8988T (cell line): ENCODE measurements around the gene CGNL1.

Experiments used
- DNase-seq: peaks from one replicate; pipeline ENCODE4 v3.0.0; 2011

The CGNL1 gene

DNA sequence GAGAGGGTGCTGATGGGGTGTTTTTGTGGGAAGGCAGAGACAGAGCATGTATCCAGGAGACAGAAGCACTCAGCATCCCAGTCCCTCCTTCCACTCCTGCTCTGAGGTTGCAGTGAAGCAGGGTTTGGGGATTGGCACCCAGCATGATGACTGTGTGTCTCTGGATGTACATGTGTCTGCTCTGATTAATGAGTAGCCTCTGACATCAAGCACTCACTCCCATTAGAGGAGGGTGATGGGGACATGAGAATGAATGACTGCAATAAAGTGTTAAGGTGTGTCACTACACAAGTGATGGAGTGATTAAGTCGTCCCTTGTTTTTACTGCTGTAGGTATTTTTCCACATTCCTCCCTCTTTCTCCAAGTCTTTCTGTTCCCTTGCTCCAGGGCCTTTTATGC is 205.8 kb downstream of the CGNL1 start:
- DNase-seq, result no peak

GRCh38 chr15:57583282-57583681 is 207.0 kb downstream of the CGNL1 start:
- DNase-seq, result no peak

DNA sequence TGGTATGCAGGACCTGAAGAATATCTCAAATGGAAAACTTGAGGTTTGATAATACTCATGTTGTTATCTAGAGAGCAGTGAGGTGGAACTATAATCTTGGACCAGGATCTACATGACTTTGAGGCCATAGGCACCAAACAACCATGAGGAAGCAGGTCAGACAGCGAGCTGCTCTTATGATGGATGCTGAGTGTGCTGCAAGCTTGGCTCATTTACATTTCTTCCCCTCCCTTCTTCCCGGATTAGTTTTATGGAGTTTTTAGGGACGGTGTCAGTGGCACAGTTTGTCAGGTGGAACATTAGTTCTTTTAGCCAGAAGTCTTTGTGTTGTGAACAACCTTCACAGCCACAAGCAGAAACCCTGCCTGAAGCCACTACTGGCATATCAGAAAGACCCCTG is 207.4 kb downstream of the CGNL1 start:
- DNase-seq, result no peak

GRCh38 chr15:57586661-57587424 is 210.5 kb downstream of the CGNL1 start:
- DNase-seq, result no peak

DNA sequence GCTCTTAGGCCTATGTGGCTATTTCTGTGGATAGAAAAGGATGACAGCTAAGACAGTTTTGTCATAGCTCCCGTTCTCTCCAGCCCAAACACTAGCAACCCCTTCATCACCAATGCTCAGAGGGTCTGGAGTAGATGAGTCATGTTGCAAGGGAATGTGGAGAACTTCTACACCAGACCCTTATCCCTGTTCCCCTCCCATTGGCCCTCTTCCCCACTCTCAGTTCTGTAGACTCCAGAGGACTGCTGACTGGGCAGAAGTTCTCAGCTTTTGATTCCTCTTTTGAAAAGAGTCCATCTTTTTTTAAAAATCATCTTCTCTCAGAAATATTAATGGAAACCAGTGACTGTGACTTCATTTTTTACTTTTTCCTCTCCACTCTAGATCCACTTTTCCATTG is 213.0 kb downstream of the CGNL1 start:
- no peak for DNase-seq

DNA sequence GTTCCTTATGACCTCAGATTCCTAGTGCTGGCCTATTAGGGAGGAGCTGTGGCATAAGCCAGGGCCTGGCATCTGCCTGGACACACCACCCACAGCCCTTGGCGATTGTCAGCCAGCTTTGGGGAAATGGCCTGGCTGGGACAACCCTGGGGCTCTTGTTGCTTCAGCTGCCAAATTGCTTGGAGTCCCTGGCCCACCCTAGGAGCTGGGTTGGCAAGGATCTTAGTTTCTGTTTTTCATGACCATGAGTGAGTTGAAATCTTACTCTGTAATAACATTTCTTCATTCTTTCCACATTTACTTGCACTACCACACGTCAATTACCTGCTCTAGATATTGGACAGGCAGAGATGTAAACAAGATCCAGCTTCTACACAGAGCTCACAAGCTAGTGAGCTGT is 213.4 kb downstream of the CGNL1 start:
- DNase-seq, result no peak

DNA sequence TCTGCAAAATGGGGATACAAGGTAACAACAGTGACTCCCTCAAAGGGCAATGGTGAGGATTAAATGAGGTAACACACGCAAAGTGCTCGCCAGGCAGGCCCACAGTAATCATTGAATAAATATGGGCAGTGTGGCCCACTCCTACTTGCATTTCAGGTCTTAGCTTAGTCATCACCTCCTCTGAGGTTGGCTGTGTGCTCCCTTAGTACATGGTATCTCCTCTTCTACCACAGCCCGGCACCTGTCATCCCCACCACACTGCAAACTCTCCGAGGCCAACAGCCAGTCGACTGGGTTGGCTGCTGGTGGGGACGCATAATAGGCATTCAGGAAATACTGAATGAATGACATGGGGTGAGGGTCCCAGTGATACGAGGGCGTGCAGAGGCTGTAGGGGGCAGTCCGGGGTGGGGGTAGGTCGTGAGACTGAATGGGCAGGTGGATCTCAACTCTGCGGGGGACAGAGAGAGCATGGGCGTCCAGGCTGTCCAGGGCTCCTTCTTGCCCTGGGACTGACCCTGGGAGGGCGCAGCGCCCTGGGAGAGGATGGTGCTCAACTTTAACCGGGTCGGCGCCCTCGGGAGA is 215.0 kb downstream of the CGNL1 start:
- no peak for DNase-seq

DNA sequence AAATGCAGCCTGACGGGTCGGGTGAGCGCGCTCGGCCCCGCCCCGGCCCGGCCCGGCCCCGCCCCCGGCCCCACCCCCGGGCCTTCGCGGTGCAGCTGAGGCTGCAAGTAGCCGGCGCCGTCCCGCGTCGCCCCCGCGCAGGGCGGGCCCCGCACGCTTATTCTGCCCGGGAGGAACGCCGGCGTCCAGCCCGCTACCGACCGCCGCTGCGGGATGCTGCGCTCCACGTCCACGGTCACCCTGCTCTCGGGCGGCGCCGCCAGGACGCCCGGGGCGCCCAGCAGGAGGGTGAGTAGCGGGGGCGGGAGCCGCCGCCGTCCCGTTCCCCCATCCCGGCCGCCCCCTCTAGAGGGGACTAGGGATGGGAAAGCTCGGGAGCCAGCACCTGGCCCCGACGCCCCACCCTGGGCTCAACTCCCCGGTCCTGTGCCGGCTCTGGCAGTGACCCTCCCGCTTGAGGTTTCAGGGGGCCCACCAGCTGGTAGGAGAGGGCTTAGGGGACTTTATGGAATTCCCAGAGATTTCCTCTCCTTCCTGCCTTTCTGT is 215.6 kb downstream of the CGNL1 start, which contains the start of gene MYZAP:
TSS of gene MYZAP (plus strand) at position 83 of the 546 bp plus-strand sequence. CDS start at position 214, 131 bp downstream.
- DNase-seq, result peak; percentile 77

- DNase-seq, result no peak
Observed at GRCh38 chr15:57592426-57592825, 216.1 kb downstream of the CGNL1 start.

GRCh38 chr15:57592836-57593420 is 216.6 kb downstream of the CGNL1 start:
- DNase-seq, result no peak

DNA sequence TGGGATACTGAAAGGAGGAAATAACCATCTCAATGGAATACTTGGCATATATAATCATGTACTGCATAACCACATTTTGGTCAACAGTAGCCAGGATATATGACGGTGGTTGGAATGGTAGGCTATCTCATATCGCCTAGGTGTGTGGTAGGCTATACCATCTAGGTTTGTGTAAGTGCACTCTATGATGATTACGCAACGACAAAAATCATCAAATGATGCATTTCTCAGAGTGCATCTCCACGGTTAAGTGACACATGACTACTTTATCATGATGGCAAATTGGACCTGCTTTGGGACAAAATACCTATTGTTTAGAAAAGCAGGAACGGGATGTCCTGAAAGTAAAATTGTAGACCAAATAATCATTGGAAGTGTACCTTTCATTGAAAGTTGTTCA is 218.2 kb downstream of the CGNL1 start:
- DNase-seq, result no peak

GRCh38 chr15:57595011-57595866 is 218.9 kb downstream of the CGNL1 start:
- DNase-seq, result no peak

DNA sequence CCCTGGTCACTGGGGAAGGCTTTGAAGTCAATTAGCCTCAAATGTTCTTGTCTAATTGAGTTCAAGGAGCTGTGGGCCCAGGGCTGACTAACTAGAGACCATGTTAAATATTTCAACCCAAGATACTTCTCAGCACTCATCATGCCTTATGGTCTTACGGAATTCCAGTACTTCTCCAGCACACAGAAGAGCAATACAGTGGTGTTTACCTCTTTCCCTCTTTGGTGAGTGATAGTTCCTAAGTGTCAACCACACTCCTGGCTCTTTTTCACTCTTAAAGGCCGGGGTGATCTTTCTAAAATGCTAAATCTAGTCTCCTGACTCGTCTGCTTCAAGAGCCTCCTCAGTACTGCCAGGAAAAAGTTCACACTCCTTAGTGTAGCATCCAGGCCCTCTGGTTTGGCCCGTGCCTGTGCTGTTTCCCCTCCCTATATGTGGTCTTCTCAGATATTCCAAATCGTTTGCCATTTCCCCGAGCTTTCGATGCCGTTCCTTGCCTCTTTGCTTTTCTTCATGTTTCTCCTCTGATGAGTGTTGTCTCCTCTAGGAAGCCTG is 220.1 kb downstream of the CGNL1 start:
- DNase-seq, result no peak

DNA sequence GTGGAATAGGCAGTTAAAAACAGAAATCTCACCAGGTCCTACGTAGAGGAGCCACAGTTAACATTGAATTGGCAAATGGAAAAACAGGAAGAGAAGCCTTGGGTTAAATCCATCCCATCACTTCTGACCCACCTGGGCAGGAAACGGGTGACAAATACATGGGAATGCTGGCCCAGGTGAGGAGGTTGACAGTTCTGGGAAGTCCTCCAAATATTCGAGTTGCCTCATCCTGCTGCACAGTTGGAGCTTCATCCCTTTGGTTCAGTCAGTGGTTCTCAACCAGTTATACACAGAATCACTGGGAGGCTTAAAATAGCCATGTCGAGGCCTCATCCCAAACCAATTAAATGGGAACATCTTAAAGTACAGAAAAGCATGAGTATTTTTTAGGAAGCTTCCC is 220.7 kb downstream of the CGNL1 start:
- DNase-seq, result no peak

GRCh38 chr15:57597431-57597830 is 221.1 kb downstream of the CGNL1 start:
- no peak for DNase-seq

DNA sequence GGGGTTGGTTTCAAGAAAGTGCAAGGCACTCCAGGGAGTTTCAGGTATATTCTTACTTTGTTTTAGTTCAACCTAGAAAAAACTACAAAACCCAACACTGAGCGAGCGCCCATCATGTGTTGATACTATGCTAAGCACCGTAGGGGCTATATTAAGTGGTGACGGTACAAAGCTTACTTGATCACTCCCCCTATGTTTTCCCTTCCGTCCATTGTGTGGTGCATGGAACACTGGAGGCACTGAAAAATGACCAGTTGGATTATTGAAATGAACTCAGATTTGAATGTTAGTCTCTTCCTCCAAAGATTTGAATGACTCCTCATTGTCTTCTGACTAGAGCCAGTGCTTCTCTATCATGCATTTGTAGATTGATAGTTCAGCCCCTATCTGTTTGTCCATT is 222.0 kb downstream of the CGNL1 start:
- DNase-seq, result no peak

DNA sequence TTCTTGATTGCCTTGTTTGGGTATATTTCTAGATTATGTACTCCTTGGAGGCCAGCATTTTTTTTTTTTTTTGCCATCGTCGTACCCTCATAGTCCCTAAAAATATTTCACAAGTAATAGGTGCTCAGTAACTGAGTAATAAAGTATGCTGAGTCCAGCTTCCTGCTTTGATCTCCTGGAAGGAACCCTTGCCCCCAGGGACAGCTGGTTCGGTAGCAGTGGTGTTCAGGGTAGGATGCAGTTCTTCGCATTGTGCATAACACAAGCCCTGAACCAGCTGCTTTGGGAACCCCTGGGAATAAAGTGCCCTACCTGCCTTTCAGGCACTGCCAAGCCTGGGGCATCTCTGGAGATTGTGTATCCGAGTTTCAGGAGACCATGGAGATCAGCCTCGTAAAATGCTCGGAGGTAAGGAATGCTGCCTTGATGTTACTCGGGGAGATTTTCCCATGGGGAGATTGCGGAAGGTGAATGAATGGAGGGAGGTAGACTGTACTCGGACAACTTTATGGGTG is 223.0 kb downstream of the CGNL1 start:
- no peak for DNase-seq

DNA sequence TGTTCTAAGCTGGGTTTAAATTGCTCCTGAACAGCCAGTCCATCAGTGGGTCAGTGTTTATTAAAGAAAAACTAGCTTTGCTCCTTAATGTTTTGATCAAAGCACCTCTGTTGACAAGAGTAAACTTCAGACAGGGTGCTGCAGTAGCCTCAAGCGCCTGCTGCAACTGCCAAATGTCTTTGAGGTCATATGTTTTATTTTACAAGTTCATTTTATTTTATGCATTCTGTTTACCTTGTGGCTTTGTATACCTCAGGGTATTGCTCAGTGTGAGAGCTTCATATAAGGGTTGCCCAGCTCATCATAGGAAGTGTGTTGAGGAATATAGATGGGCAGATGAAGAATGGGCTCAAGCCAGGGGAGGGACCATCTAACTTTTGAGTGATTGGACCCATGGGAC is 223.9 kb downstream of the CGNL1 start:
- DNase-seq, result no peak
